PC-3 (cell line): ENCODE data around the gene IL19.

Source experiments
- EZH2 ChIP-seq: fragments of 300-600 bp; sonication (generic); IDR thresholded peaks from one replicate; pipeline ENCODE4 v1.6.1; 2017; ENCODE audit warnings: antibody characterized with exemption, mild to moderate bottlenecking, low read length; ENCODE audit not compliant: unreplicated experiment
- EZH2phosphoT487 ChIP-seq: fragments of 300-600 bp; sonication (generic); IDR thresholded peaks from 2 replicates; pipeline ENCODE4 v1.6.1; 2018; ENCODE audit warnings: mild to moderate bottlenecking, antibody characterized with exemption, low read length, borderline replicate concordance
- TF ChIP-seq, protein P1 (sequence below): fragments of 300-600 bp; sonication (generic); conservative IDR thresholded peaks from 2 replicates; pipeline ENCODE4 v1.5.1; 2017; ENCODE audit warnings: antibody characterized with exemption, low read depth, mild to moderate bottlenecking, low read length

GRCh38 chr1:206729050-206729449 is 41.5 kb upstream of the IL19 start:
- TF ChIP-seq EZH2phosphoT487 (no peak), EZH2 (no peak)
- TF ChIP-seq, protein P1, sequence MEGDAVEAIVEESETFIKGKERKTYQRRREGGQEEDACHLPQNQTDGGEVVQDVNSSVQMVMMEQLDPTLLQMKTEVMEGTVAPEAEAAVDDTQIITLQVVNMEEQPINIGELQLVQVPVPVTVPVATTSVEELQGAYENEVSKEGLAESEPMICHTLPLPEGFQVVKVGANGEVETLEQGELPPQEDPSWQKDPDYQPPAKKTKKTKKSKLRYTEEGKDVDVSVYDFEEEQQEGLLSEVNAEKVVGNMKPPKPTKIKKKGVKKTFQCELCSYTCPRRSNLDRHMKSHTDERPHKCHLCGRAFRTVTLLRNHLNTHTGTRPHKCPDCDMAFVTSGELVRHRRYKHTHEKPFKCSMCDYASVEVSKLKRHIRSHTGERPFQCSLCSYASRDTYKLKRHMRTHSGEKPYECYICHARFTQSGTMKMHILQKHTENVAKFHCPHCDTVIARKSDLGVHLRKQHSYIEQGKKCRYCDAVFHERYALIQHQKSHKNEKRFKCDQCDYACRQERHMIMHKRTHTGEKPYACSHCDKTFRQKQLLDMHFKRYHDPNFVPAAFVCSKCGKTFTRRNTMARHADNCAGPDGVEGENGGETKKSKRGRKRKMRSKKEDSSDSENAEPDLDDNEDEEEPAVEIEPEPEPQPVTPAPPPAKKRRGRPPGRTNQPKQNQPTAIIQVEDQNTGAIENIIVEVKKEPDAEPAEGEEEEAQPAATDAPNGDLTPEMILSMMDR: no peak
